Epidermal melanocyte (primary cell): ENCODE data around the gene LAMB3.
"Not testable (repeated sequence)": the region's sequence is repeated elsewhere in the genome, so short reads cannot be mapped to it uniquely, and the experiment has no call there.

Source experiments
- DNase-seq: peaks from one replicate; pipeline ENCODE4 v3.0.0; 2011; ENCODE audit warnings: low spot score; ENCODE audit not compliant: insufficient read length

Gene LAMB3

GRCh38 chr1:209652121-209652735, at the start of gene LAMB3:
Gene LAMB3 (minus strand): TSS chr1:209652425. CDS start chr1:209650944, 1,481 bp downstream.
- DNase-seq, result no peak

GRCh38 chr1:209700686-209701085, 48.5 kb upstream of the LAMB3 start:
- DNase-seq, result not testable (repeated sequence)

DNA sequence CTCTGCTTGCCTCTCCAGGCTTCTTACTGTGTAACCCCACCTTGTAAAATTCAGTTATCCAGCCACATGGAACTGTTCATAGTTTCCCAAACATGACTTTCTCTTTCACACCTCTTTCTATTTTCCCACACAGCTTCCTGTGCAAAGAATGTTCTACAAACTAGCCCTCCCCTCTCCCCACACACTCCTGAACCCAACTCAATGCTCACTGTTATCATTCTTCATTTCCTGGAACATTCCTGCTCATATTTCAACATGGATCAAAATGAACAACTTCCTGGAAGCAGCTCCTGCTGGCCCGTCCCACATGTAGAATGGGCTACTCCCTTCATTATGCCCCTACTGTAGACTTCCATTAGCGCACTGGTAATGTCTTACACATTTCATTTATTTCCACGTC, 44.9 kb upstream of the LAMB3 start:
- no peak for DNase-seq

DNA sequence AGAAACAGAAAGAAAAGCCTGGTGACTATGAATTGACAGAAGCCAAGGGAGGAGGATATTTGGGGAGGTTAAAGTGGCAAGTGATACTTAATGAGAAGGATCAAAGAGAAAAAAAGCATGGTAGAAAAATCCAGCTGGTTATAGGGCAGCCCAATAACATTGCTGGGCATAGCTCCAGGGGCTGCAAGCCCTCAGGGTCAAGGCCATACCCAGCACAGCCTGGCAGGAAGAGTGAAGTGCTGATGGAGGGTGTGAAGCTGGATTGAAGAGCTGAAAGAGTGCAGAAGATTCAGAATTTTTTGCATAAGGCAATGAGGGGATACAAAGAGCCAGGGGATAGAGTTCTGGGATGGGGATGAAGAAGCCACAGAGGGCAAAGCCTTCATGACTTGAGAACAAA, 44.4 kb upstream of the LAMB3 start:
- DNase-seq, result no peak

GRCh38 chr1:209692745-209693504, 40.7 kb upstream of the LAMB3 start:
- DNase-seq, result peak; percentile 80

- no peak for DNase-seq
Observed at GRCh38 chr1:209692296-209692695, 40.1 kb upstream of the LAMB3 start.

- no peak for DNase-seq
Observed at GRCh38 chr1:209691237-209691636, 39.0 kb upstream of the LAMB3 start.

DNA sequence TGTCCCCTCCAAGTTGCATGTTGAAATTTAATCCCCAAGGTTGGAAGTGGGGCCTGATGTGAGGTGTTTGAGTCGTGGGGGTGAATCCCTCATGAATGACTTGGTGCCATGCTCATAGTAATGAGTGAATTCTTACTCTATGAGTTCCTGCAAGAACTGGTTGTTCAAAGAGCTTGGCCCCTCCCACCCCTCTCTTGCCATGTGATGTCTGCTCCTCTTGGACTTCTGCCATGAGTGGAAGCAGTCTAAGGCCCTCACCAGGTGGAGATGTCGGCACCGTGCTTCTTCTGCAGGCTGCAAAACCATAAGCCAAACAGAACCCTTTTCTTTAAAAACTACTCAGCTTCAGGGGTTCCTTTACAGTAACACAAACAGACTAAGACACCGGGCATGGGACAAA, 37.3 kb upstream of the LAMB3 start:
- DNase-seq, result no peak

DNA sequence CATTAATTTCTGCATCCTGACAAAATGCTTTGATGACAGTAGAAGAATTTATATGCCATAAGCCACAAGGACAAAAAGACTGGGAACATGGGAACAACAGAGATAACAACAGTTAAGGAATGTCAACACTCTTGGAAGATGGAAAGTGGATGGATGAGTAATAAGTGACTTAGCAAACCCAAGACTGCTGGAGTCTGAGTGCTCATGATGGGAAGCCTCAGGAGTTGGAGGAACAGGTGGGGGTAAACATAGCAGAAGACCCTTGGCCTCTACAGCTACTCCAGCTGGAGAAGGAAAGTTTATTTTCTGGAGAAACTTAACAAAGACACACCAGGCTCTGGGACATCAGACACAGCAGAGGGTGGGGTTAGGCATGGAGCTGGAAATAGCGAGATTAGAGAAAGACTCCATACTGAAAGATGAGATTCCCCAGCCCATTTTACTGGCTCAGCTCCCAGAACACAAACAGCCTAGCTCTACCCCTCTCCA, 36.6 kb upstream of the LAMB3 start:
- DNase-seq, result no peak

- DNase-seq, result no peak
Observed at GRCh38 chr1:209686322-209686721, 34.1 kb upstream of the LAMB3 start.

GRCh38 chr1:209685821-209686220, 33.6 kb upstream of the LAMB3 start:
- DNase-seq, result no peak

GRCh38 chr1:209678981-209679539, 26.8 kb upstream of the LAMB3 start:
- no peak for DNase-seq

- DNase-seq, result no peak
Observed at GRCh38 chr1:209675565-209676154, 23.4 kb upstream of the LAMB3 start.

DNA sequence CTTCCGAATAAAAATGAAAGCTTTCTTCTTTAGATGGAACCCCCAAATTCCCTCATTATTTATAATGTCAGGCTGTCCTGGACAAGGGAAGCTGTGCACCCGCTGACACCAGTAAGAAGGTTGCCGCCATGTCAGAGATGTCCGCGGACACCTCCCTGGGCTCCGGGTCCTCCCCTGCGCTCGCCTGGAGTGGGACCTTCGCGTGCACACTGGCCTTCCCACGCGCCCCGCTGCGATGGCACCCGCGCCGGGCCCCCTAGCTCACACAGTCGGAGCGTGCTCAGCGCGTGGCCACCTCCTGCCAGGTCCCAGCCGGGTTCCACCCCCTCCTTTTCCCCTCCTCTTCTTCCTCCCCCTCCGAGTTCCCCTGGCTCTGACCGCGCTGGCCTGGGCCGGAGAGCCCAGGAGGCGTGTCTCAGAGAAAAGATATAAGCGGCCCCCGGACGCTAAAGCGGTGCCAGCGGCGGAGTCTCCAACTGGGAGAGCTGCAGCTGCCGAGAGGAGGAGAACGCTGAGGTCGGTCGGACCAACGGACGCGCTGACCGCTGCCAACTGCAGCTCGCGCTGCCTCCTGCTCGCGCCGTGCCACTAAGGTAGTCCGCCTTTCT, 22.8 kb upstream of the LAMB3 start, which contains the start of gene G0S2:
G0S2 (plus strand) TSS at position 456 of the 608 bp plus-strand sequence. CDS start 273 bp downstream, outside the sequence.
- DNase-seq, result no peak

DNA sequence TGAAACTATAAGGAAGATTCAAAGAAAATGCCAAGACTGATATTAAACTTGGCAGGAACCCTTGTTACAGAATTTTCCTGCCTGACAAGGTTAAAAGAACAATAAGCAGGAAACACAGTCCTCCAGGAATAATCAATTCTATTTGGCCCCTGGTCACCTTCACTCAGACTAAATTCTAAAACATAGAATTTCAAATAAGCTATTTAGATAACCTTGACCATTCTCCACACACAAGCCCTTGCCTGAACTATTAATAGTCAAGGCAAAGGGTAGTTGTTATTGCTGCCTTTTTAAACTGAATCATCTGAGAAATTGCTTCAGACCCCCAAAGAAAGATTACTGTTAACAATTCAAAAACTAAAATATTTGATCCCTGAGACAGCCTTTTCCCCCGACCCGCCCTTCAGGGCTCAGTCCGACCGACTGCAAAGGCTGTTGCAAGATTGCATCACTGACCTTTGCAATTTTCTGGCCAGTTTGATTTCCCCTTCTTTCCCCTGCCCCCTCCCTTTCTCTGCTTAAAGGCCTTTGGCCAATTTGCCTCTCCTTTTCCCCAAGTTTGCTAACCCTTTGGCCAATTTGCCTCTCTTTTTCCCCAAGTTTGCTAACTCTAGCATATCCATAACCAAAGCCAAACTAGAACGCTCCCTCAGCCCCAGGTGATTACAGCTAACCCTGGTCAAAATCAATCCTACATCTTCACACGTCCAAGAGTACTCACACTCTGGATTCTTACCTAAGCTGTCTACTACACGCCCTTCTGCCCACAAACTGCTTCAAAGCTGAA, 21.6 kb upstream of the LAMB3 start:
- no peak for DNase-seq

DNA sequence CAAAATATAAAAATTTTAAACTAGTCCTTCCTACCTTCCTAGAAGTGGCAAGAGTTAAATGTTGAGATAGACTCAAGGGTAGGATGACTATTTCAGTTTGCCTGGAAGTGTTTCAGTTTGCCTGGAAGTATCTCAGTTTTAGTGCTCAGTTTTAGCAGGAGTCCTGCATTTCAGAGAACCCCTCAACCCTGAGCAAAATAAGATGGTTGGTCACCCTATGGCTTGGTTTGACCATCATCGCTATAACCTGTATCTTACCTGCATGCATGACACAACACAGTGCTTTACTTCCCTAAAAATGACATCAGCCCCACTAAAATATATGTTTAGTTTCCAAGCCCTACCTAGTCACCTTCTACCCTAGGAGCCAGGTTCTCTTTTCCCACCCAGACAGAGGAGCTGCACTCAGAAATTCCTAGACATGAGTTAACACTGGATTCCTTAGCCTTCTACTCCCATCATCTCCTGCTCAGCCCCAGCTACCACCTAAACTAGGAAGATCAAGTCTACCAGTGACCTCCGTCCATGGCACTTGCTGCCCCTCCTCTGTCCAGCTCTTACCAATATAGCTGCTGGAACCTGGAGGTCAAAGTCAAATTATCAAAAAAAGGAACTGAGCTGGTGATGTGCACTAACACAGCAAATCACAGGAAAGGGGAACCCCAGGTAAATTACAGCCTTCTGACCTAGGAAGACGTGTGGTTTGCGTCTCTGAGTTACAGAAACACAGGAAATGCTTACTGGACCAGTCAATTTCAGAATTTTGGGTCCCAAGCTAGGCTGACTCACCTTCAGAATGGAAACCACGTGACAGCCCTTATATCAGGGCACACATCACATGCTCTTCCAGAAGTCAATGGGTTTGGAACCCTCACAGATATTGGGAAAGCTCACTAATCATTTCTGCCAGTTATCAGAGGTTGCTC, 20.7 kb upstream of the LAMB3 start:
- DNase-seq, result no peak

DNA sequence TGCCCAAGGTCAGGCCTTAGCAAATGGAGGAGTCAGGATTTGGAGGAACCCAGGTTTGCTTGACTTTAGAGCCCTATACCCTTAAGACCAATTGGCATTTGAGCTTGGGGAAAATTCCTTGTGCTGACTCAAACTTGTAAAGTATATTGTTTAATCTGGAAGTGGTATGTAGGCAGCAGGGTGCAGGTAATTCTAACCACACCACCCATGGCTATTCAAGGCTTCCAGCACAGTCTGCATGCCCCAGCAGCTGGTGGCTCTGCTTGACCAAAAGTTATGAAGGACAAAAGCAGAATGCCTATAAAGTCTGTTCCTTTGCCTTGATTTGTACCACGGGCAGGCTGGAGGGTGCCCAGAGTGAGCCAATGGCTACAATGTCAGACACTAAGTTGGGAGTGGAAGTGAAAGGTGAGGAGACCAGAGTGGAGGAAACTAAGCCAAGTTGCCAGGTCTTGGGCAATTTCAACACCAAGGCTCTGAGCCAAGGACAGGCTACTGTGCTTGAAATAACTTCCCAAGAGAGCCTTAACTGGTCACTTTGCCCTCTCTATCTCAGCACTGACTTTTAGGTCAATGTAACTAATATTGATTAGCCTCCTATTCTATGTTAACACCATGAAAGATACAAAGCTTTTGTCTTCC, 18.3 kb upstream of the LAMB3 start:
- no peak for DNase-seq

DNA sequence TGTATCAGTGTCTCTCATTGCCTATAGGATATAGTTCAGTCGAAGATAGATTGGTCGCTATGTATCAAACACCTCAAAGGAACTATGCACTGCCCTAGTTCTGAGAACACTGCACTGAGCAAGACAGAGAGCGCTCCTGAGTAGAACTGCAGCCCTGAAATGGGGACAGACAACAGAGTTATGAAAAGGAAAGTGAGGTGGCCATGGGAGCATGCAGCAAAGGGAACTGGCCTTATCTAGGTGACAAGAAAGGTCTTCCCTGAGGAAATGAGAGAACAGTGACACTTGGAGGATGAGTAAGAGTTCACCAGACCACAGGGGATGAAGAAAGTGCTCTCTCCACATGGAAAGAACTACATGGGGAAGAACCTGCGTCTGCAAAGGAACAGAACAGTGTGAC, 15.5 kb upstream of the LAMB3 start:
- no peak for DNase-seq

GRCh38 chr1:209667103-209667502, 14.9 kb upstream of the LAMB3 start:
- DNase-seq, result no peak
